Ectodermal cell (in vitro differentiated cells): ENCODE results near the gene PPP1R13L.

ENCODE experiments used
- H3K27ac ChIP-seq: 2 replicates; pipeline ENCODE4 v1.7.0; 2013; ENCODE audit warnings: mild to moderate bottlenecking, low read depth, low read length; ENCODE audit not compliant: insufficient read depth, poor library complexity, severe bottlenecking
- H3K27me3 ChIP-seq: 2 replicates; pipeline ENCODE4 v1.7.0; 2013; ENCODE audit warnings: mild to moderate bottlenecking, low read length; ENCODE audit not compliant: insufficient read depth, control insufficient read depth, poor library complexity, severe bottlenecking
- H3K36me3 ChIP-seq: one replicate; pipeline ENCODE4 v1.7.0; 2013; ENCODE audit warnings: low read length; ENCODE audit not compliant: control insufficient read depth, insufficient read depth
- H3K4me1 ChIP-seq: one replicate; pipeline ENCODE4 v1.7.0; 2013; ENCODE audit warnings: low read length; ENCODE audit not compliant: control insufficient read depth, insufficient read depth
- H3K4me3 ChIP-seq: 2 replicates; pipeline ENCODE4 v1.7.0; 2013; ENCODE audit warnings: low read depth, low read length, control low read depth; ENCODE audit not compliant: insufficient read depth
- H3K9me3 ChIP-seq: 2 replicates; pipeline ENCODE4 v1.7.0; 2013; ENCODE audit warnings: mild to moderate bottlenecking, low read length, moderate library complexity; ENCODE audit not compliant: control insufficient read depth
- WGBS, 2 experiments: methylation state at CpG; one replicate each; pipeline ENCODE4 v1.1.7; 2013; ENCODE audit warnings: missing lambda C conversion rate in 2 of 2; 5-methylcytosine and 5-hydroxymethylcytosine counted together

PPP1R13L gene

GRCh38 chr19:45347570-45348366, 57.1 kb downstream of the PPP1R13L start:
- WGBS, 2 experiments, result 88 to 91% methylated on average over 25 of the region's 25 CpGs
- H3K36me3 ChIP-seq, result peaks cover 21% of the 10 kb centered on the region
- no peak overlapping the region for H3K27ac ChIP-seq
- H3K4me3 ChIP-seq, result no peak overlapping the region
- peaks cover 4% of the 10 kb centered on the region for H3K27me3 ChIP-seq
- no peaks in the 10 kb centered on the region for H3K9me3 ChIP-seq
- H3K4me1 ChIP-seq, result peaks cover 8% of the 10 kb centered on the region

DNA sequence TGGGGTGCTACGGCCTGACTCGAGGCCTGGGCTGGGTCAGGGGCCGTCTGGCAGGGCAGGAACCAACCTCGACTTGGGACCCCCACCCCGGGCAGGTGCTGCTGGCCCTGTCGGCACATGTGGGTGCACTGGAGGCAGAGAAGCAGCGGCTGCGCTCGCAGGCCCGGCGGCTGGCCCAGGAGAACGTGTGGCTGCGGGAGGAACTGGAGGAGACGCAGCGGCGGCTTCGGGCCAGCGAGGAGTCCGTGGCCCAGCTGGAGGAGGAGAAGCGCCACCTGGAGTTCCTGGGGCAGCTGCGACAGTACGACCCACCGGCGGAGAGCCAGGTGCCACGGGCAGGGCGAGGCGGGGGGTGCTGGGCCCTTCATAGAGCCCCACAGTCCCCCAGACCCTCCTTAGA, 58.4 kb downstream of the PPP1R13L start:
- peaks cover 17% of the 10 kb centered on the region for H3K27me3 ChIP-seq
- peaks cover 8% of the 10 kb centered on the region for H3K4me1 ChIP-seq
- peaks cover 7% of the 10 kb centered on the region for H3K36me3 ChIP-seq
- H3K27ac ChIP-seq, result no peak overlapping the region
- 67 to 70% methylated on average over 27 of the region's 27 CpGs for WGBS, 2 experiments
- H3K9me3 ChIP-seq, result no peaks in the 10 kb centered on the region
- H3K4me3 ChIP-seq, result no peak overlapping the region

GRCh38 chr19:45345506-45345860, 59.4 kb downstream of the PPP1R13L start:
- peaks cover 8% of the 10 kb centered on the region for H3K4me1 ChIP-seq
- H3K36me3 ChIP-seq, result no peaks in the 10 kb centered on the region
- peaks cover 27% of the 10 kb centered on the region for H3K27me3 ChIP-seq
- no peaks in the 10 kb centered on the region for H3K9me3 ChIP-seq
- H3K4me3 ChIP-seq, result no peak overlapping the region
- no peak overlapping the region for H3K27ac ChIP-seq
- WGBS, 2 experiments, result 90% methylated on average over 15 of the region's 15 CpGs

DNA sequence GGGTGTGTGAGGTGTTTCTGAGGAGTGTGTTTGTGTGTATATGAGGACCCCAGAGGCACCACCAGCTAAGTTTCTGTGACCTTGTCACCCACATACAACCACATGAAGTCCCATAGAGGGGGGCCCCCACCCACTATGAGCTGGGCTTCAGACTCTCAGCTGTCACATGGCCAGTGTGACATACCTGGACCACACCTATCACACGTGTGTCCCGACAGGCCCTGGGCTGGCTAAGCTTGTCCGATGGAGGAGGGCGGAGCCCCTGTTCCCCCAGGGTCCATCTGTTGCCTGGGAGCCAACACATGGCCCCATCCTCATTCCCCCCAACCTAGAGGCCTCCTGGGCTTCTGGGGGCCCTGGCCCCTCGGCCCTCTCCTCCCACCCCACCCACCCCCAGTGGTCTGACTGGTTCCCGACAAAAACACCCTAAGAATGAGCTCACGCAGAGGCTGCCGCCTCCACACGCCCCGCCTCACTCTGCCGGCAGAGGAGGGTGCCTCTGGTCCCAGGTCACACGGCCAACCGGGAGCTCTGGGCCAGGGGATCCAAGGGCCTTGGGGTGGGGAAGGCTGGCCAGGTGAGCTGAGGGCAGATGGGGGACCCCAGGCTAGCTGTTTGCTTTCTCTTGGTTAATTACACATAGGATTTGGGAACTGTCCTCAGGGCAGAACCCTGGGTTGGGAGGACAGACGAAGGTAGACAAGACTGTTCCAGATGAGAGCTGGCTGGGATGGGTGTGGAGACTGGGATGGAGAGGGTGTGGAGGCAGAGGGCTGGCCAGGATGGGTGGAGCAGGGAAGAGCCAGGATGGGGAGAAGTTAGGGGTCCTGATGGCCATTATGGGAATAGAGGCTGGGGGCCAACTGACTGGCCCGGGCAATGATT, 60.0 kb downstream of the PPP1R13L start:
- Histone ChIP-seq H3K27me3 (peaks cover 33% of the 10 kb centered on the region), H3K4me1 (peaks cover 8% of the 10 kb centered on the region), H3K27ac (no peak overlapping the region), H3K4me3 (no peak overlapping the region), H3K36me3 (no peaks in the 10 kb centered on the region), H3K9me3 (no peaks in the 10 kb centered on the region)
- 74 to 75% methylated on average over 14 to 15 of the region's 15 CpGs for WGBS, 2 experiments

DNA sequence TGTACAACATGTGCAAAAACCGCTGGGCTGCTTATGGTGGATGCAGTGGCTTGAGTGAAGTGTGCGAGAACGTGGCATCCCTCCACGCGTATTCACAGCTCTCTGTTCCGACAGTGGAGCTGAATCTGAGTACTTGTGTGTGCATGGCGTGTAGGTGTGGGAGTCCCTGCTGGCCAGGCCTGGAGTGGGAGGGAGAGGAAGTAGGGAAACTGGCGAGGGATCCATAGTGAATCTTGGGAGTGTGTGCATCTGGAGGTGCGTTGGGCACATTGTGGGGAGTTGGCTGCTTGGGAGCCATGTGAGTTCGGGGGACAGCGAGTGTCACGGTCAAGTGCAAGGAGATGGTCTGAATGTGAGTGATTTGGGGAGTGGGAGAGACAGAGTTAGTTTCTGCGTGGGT, 62.0 kb downstream of the PPP1R13L start:
- H3K27me3 ChIP-seq, result peaks cover 43% of the 10 kb centered on the region
- H3K4me3 ChIP-seq, result no peak overlapping the region
- 87 to 88% methylated on average over 12 to 13 of the region's 13 CpGs for whole genome bisulfite sequencing, 2 experiments
- no peaks in the 10 kb centered on the region for H3K9me3 ChIP-seq
- H3K27ac ChIP-seq, result no peak overlapping the region
- no peaks in the 10 kb centered on the region for H3K4me1 ChIP-seq
- no peaks in the 10 kb centered on the region for H3K36me3 ChIP-seq

GRCh38 chr19:45340899-45341453, 63.9 kb downstream of the PPP1R13L start:
- Histone ChIP-seq H3K4me3 (peak overlapping the region; percentile 36), H3K4me1 (no peaks in the 10 kb centered on the region), H3K9me3 (no peaks in the 10 kb centered on the region), H3K27me3 (peaks cover 43% of the 10 kb centered on the region), H3K27ac (no peak overlapping the region), H3K36me3 (no peaks in the 10 kb centered on the region)
- 25 to 26% methylated on average over 25 of the region's 25 CpGs for WGBS, 2 experiments

GRCh38 chr19:45340232-45340898, 64.5 kb downstream of the PPP1R13L start, which contains the start of gene KLC3:
TSS of gene KLC3 (plus strand) at chr19:45340750. CDS start at chr19:45345542, 4,792 bp downstream.
- peak within 1 kb of the TSS; percentile 36 for H3K4me3 ChIP-seq
- WGBS, 2 experiments, result 14% methylated on average over 50 of the region's 50 CpGs

DNA sequence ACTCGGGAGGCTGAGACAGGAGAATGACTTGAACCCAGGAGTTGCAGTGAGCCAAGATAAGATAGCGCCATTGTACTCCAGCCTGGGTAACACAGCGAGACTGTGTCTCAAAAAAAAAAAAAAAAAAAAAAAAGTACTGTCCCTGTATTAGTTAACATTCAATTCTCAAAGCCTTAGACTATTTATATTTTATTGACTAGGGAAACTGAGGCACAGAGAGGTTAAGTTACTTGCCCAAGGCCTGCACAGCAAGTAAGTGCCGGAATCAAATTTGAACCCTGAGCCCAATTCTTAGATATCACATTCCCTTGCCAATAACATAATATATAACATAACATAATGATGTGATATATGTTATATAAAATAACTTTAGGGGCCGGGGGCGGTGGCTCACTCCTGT, 65.2 kb downstream of the PPP1R13L start:
- H3K4me3 ChIP-seq, result no peak overlapping the region
- no peaks in the 10 kb centered on the region for H3K9me3 ChIP-seq
- H3K27me3 ChIP-seq, result peaks cover 43% of the 10 kb centered on the region
- H3K4me1 ChIP-seq, result no peaks in the 10 kb centered on the region
- WGBS, 2 experiments, result 88 to 94% methylated on average over 5 to 6 of the region's 6 CpGs
- no peak overlapping the region for H3K27ac ChIP-seq
- no peaks in the 10 kb centered on the region for H3K36me3 ChIP-seq

More at GRCh38 chr19:45340232-45340898, 64.5 kb downstream of the PPP1R13L start, which contains the start of gene KLC3:
- no peaks in the 10 kb centered on the region for H3K36me3 ChIP-seq
- peaks cover 43% of the 10 kb centered on the region for H3K27me3 ChIP-seq
- H3K4me1 ChIP-seq, result no peaks in the 10 kb centered on the region
- no peak within 1 kb of the TSS for H3K27ac ChIP-seq
- no peaks in the 10 kb centered on the region for H3K9me3 ChIP-seq

GRCh38 chr19:45336696-45337251, 68.1 kb downstream of the PPP1R13L start:
- Histone ChIP-seq H3K36me3 (no peaks in the 10 kb centered on the region), H3K4me1 (no peaks in the 10 kb centered on the region), H3K9me3 (no peaks in the 10 kb centered on the region), H3K27me3 (peaks cover 29% of the 10 kb centered on the region), H3K27ac (no peak overlapping the region), H3K4me3 (no peak overlapping the region)
- 85 to 86% methylated on average over 11 of the region's 11 CpGs for WGBS, 2 experiments
